HL-60/S4 (cell line): Measurements from ENCODE around the gene PTP4A2.
"Not testable (repeated sequence)": the region's sequence is repeated elsewhere in the genome, so short reads cannot be mapped to it uniquely, and the experiment has no call there.

Source experiments
- in situ Hi-C: fragments of 300-500 bp; cut with MboI; formaldehyde crosslinking; loops from 2 replicates; pipeline ENCODE4 v1.14.3; 2022; ENCODE audit warnings: low sequenced_read_pairs

Gene PTP4A2

DNA sequence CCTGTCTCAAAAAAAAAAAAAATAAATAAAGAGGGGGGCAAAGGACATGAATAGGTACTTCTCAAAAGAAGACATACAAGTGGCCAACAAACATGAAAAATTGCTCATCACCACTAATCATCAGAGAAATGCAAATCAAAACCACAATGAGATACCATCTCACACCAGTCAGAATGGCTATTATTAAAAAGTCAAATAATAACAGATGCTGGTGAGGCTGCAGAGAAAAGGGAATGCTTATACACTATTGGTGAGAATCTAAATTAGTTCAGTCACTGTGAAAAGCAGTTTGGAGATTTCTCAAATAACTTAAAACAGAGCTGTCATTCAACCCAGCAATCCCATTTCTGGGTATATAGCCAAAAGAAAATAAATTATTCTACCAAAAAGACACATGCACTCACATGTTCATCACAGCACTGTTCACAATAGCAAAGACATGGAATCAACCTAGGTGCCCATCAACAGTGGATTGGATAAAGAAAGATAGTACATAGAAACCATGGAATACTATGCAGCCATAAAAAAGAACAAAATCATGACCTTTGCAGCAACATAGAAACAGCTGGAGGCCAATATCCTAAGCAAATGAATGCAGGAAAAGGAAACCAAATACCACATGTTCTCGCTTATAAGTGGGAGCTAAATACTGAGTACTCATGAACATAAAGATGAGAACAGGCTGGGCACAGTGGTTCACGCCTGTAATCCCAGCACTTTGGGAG lies 42.5 kb downstream of the PTP4A2 start:
- in situ Hi-C loops: not testable (repeated sequence)

DNA sequence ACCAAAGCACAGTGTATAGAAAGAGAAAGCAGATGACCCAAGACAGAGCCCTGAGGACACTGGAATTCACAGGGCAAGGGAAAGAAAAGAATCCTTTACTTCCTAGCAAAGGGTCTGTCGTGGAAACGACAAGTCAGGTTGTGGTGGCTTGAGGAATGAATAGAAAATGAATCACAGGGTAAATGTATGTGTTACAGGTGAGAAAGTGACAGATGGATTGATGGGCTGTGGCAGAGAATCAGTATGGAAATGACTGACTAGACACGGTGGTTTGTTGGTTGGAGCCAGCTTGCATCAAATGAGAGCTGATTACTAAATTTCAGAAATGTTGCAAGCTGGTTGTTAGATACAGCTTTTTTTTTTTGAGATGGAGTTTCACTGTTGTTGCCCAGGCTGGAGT lies 46.9 kb downstream of the PTP4A2 start:
- in situ Hi-C loops: no loop called here

DNA sequence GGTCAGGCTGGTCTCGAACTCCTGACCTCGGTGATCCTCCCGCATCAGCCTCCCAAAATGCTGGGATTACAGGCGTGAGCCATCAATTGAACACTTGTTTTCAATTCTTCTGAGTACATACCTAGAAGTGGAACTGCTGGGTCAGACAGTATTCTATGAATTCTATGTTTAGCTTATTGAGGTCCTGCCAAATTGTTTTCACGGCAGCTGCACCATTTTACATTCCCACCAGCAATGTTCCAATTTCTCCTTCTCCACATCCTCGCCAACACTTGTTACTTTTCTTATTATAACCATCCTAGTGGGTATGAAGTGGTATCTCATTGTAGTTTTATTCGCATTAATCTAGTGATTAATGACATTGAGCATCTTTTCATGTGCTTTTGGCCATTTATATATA lies 49.9 kb downstream of the PTP4A2 start:
- in situ Hi-C loops: no loop called here

DNA sequence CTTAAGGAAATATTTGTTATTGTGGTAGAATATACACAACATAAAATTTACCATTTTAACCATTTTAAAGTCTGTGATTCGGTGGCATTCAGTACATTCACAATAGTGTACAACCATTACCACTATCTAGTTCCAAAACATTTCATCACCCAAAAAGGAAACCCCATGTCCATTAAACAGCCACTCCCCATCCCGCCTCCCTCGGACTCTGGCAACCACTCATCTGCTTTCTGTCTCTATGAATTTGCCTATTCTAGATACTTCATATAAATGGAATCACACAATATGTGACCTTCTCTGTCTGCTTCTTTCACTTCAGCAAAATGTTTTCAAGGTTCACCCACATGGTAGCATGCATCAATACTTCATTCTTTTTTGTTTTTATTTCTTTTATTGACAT lies 51.3 kb downstream of the PTP4A2 start:
- in situ Hi-C loops: no loop called here

DNA sequence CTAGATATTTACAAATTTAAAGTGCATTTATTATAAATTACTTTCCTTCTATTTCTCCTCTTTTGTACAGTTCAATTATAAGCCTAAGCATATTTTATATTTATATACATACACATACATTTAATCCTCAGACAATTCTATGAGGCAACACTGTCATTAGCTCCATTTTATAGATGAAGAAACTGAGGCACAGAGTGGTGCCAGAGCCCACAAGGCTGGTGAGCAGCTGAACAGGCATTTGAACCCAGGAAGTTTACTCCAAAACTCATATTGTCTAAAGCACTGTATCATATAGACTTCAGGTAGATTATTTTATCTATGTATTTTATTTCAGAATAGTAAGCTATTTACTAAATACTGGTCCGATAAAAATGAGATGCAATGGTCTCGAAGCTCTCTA lies 52.3 kb downstream of the PTP4A2 start:
- in situ Hi-C loops: no loop called here

DNA sequence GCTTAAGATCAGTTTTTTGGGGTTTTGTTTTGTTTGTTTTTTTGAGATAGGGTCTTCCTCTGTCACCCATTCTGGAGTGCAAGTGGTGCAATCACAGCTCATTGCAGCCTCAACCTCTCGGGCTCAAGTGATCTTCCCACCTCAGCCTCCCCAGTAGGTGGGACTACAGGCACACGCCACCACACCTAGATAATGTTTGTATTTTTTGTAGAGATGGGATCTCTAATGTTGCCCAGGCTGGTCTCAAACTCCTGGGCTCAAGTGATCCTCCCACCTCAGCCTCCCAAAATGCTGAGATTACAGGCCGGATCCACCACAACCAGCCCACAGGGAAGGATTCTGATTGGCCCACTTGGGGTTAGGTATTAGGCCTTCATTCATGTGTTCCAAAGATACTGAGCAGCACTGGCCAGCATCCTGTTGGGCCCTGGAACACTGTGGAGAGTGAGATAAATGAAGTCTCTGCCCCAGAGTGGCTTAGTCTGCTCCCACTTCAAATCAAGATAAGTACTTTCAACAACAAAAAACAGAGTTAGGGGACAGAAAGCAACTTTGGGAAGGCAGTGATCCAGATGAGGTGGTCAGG lies 54.7 kb downstream of the PTP4A2 start:
- in situ Hi-C loops: no loop called here

DNA sequence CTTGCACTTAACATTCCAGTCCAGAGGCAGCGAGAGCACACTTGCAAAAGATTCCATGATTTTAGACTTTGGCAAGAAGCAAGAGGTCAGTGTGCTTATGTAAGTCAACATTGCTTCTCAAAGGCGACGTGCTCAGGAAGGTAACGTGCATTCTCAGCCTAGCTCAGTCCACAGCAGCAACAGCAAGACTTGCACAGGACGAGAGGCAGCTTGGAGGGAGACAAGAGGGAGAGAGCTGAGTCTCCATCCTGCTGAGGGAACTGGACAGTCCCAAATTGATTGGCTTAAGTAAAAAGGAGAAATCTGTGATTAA lies 56.5 kb downstream of the PTP4A2 start:
- in situ Hi-C loops: no loop called here

DNA sequence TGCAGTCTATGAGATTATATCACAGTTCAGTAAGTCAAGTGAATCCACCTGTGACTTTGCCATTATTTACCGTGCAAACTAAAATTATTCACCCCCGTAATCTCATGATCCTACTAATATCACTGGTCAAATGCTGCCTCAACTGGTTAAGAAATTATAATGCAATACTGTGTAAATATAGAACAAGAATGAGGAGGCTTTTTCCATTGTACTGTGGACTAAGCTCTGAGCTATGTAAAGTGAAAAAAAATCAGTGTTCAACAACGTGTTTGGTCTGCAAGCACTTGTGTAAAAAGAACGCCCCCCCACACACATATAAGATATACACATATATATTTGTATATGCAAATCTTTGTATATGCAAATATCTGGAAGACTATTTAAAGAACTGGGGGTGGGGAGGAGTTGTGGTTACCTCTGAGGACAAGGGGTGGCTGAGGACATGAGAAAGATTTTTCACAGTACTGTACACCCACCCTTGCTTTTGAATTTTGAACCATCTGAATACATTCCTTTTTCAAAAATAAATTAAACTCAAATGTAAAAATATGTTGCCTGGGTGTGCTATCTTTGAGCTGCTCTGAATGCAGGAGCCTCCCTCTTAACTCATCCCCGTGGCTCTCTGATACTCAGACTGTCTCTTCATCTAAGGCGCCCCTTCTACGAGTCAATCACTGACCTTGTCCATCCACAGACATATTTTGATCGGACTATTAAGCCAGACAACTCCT lies 57.0 kb downstream of the PTP4A2 start:
- in situ Hi-C loops: no loop called here

DNA sequence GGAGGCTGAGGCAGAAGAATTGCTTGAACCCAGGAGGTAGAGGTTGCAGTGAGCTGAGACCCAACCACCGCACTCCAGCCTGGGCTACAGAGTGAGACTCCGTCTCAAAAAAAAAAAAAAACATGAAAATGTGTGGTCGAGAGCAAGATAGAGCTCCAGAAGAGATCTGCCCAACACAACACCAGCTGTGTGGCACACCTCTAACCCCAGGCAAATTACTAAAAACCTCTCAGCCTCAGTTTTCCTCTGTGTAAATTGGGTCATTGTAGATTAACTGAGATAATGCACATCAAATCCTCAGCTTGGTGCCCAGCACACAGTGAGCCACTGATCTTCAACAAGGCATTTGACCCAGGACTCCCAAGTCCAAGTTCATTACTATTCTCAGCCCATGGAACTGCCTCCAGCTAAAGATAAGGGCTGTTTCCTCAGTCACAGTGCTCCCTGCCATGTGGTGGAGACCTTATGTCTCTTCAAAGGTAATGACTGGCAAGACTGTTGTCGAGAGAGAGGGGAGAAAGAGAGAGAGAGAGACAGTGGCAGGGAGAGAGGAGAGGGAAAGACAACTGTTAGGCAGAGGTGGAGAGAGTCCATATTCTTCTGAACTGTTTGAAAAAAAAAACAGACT lies 58.1 kb downstream of the PTP4A2 start:
- in situ Hi-C loops: no loop called here

DNA sequence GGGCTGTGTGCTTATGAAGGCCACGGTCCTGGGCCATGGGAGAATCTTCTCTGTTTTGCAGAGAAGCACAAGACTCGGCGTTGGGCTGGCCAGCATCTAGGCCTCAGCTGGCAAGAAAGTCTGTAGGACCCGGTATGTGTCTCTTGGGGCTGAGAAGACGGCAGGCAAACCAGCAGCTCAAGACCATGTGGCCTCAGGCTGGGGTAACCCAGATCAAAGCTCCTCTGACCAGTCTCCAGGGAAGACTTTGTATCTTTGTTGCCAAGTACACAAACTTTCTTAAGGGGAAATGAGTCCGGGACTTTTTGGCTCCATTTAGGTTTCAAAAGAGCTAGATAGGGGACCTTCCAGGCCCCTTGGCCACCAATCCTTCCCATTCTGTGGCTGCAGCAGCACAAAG lies 60.1 kb downstream of the PTP4A2 start:
- in situ Hi-C loops: no loop called here

DNA sequence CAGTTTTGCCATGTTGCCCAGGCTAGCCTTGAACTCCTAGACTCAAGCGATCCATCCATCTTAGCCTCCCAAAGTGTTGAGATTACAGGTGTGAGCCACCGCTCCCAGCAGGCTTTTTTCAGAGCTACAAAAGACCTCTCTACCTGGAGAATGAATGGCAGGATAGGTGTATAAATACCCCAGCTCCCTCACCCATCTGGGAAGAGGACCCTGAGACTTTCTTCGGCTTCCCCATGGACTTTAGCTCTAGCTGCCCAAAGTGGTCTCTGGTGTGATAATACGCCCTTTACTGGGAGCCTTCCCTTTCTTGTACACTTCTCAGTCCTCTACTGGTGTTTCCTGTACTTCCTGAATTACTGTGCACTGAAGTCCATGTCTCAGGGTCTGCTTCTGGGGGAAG lies 60.6 kb downstream of the PTP4A2 start:
- in situ Hi-C loops: no loop called here

DNA sequence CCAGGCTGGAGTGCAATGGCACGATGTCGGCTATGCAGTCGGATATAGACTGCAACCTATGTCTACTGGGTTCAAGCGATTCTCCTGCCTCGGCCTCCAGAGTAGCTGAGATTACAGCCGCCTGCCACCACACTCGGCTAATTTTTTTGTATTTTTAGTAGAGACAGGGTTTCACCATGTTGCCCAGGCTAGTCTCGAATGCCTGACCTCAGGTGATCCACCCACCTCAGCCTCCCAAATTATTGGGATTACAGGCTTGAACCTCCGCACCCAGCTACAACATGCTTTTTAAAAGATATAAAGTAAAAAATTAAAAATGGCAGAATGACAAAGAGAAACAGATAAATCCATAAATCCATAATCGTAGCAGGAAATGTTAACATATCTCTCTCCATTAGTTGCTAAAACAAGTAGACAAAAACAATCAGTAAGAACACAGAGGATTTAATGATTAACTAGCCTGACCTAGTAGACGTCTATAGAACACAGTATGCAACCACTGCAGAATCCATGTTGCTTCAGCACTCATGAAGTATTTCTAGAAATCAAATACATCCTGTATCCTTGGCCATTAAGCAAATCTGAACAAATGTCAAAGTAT lies 62.4 kb downstream of the PTP4A2 start:
- in situ Hi-C loops: no loop called here

DNA sequence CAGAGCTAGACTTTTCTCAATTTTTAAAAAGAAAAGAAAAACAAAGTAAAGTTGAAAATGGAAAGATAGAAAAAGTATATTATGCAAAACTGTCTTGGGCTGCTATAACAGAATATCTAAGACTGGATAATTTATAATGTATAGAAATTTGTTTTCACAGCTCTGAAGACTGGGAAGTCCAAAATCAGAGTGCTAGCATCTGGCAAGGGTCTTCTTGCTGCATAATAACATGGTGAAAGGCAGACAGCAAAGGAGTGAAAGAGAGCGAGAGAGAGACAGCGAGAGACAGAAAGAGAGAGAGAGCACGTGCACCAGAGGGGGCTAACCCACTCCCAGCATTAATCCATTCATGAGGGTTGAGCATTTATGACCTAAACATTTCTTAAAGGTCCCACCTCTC lies 63.2 kb downstream of the PTP4A2 start:
- in situ Hi-C loops: no loop called here

DNA sequence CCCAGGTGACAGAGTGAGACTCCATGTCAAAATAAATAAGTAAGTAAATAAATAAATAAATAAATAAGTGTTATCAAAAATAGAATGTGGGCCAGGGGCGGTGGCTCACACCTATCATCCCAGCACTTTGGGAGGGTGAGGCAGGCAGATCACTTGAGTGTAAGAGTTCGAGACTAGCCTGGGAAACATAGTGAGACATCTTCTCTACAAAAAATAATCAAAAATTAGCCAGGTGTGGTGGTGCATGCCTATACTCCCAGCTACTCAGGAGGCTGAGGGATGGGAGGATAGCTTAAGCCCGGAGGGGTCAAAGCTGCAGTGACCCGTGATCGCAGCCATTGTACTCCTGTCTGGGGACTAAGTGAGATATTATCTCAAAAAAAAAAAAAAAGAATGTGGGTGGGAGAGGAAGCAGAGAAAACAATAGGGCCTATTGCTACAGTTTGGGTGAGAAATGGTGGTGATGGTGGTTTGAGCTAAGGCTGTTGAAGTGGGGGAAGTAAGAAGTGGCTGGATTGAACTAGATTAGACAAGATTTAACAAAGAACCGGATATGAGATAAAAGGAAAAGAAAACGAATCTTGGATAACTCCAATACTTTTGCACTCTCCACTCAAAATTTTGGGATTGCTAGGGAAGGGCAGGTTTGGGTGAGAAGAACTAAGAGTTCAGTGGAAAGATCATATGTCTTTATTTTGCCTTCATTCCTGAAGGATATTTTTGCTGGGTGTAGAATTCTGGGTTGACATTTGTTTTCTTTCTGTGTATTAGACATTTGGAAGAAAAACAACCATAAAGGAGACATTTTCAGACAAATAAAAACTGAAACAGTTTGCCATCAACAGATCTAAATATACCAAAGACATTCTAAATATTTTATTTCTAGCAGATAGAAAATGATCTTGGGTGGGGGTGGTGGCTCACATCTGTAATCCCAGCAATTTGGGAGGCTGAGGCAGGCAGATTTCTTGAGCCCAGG lies 65.2 kb downstream of the PTP4A2 start:
- in situ Hi-C loops: no loop called here

DNA sequence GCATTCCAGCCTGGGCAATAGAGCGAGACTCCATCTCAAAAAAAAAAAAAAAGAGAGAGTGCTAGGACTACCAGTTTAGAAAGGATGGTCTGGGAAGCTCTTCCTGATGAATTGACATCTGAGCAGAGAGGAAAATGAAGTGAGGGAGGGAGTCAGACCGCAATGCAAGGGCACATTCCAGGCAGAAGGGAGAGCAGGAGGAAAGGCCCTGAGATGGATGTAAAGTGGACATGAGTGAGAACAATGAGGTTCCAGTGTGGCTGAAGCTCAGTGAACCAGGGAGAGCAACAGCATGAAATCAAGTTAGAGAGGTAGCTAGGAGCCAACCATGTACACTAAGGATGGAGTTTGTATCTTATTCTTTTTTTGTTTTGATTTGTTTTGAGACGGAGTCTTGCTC lies 66.5 kb downstream of the PTP4A2 start:
- in situ Hi-C loops: no loop called here

DNA sequence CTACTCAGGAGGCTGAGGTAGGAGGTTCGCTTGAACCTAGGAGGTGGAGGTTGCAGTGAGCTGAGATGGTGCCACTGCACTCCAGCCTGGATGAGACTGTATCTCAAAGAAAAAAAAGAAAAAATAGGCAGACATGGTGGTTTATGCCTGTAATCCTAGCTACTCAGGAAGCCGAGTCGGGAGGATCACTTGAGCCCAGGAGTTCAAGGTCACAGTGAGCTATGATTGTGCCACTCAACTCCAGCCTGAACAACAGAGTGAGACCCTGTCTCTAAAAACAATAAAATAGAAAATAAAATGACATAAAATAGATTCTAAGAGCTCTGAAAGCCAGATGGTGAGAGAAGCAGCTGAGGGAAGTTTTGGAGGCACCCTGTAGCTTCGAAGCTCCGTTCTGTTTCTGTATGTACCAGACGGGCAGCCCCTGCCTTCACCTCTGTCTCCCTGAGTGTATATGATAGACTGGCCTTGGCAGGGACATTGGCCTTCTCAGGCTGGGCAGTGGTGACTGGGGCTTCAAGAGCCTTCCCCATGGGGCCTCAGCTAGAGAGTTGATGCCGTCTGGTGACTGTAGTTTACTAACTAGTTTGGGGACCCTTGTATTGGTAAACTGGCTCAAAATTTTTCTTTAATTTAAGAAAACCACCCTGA lies 68.0 kb downstream of the PTP4A2 start:
- in situ Hi-C loops: no loop called here

DNA sequence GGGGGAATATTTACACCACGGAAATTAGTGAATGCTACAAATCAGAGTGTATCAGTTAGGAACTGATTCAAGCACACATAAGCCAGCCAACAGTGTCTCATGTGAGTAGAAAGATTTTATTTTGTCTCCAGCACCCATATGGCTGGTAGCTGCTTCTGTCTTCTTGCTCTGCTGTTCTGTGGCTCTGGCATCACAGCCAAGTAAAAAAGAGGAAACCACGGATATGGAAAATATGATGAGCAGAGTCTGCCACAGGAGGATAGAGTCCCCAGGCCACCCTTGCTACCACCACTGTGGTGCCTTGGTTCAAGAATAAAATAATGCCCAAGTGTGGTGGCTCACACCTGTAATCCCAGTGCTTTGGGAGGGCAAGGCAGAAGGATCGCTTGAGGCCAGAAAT lies 68.7 kb downstream of the PTP4A2 start:
- in situ Hi-C loops: no loop called here

DNA sequence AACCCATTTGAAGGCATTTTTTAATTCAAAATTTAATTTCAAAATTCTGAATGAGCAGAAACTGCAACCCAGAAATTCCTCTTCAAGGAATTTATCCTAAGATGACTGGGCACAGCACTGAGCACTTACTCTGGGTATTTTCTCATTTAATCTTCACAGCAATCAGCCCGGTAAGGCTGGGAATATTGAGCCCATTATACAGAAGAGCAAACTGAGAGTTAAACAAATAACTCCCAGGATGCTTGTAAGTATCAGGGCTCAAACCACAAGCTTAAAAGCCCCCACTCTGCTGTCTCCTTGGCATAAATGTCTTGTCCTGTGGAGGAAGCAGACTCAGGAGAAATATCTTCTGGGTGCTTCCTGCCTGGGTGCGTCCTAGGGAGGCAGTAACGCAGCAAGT lies 69.3 kb downstream of the PTP4A2 start:
- in situ Hi-C loops: no loop called here

DNA sequence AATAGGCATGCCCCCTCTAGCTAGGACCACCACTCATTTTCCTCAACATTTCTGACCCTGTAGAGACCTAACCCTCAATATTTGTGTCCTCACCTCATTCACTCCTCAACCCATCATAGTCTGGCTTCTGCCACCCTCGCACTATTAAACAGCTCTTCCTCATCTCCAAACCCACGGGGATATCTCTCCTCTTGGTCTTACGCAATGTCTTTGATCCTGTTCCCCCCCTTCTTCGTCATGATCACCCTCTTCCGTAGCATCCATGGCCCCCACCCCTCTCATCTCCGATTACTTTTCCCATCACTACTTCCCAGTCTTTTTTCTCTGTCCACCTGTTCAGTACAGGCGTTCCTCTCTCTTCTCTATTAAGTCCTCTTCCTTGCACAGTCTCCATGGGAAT lies 70.6 kb downstream of the PTP4A2 start:
- in situ Hi-C loops: no loop called here

DNA sequence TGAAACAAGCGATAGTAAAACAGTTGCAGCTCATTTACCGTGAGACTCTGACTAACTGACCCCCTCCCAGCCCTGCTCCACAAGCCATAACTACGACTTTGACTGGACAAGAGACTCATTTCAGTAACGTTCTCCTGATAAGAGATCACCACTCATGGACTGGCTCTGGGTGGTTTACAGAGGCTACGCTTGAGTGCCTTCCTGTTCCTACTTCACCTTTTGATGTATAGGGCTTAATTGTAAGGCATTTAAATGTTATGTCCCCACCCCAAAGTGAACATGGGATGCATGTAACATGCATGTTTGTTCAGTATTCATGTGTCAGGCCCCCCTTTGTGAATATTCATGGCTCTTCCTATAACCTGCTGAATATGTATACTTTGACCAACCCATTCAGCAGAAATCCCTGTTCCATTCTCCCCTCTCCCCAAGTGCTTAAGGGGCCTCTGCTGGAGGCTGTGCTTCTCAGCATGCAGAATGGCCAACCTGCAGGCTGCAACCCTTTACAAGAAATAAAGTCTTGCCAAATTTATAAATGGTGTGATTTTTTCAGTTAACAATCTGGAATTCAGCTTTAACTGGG lies 71.6 kb downstream of the PTP4A2 start:
- in situ Hi-C loops: no loop called here
